GM19463 (cell line): ENCODE results near the gene ATG9B.
"Not testable (repeated sequence)": the region's sequence is repeated elsewhere in the genome, so short reads cannot be mapped to it uniquely, and the experiment has no call there.

Experiments
- ATAC-seq: cut with Tn5 transposase; IDR thresholded peaks from one replicate; pipeline ENCODE4 v1.9.1; 2021; ENCODE audit warnings: mild to moderate bottlenecking, moderate library complexity; ENCODE audit not compliant: unreplicated experiment

Gene ATG9B

GRCh38 chr7:151059367-151060112 is 35.2 kb upstream of the ATG9B start, which contains the start of gene SLC4A2:
TSS of gene SLC4A2 (plus strand) at chr7:151059589. CDS start at chr7:151061988, 2,399 bp downstream.
- peak; percentile 27 for ATAC-seq

- no peak for ATAC-seq
These were observed 34.6 kb upstream of the ATG9B start for GRCh38 chr7:151058781-151059366.

- peak; percentile 84 for ATAC-seq
These were observed 33.9 kb upstream of the ATG9B start for GRCh38 chr7:151057989-151058780.

- ATAC-seq = peak; percentile 10
These were observed 33.3 kb upstream of the ATG9B start, which contains the start of gene CDK5 for GRCh38 chr7:151057506-151057988. TSS of gene CDK5 (minus strand) at chr7:151057897. CDS start at chr7:151057848, 49 bp downstream.

- ATAC-seq = no peak
These were observed 32.6 kb upstream of the ATG9B start for GRCh38 chr7:151056666-151057505.

GRCh38 chr7:151056283-151056665 is 32.0 kb upstream of the ATG9B start:
- ATAC-seq = no peak

GRCh38 chr7:151053751-151054150 is 29.5 kb upstream of the ATG9B start:
- no peak for ATAC-seq

- no peak for ATAC-seq
These were observed 28.8 kb upstream of the ATG9B start for GRCh38 chr7:151053096-151053495.

GRCh38 chr7:151051108-151051507 is 26.8 kb upstream of the ATG9B start:
- ATAC-seq = no peak

- ATAC-seq = no peak
These were observed 24.7 kb upstream of the ATG9B start for GRCh38 chr7:151048911-151049463.

GRCh38 chr7:151047976-151048815 is 23.9 kb upstream of the ATG9B start, which contains the start of gene ASIC3:
TSS of gene ASIC3 (plus strand) at chr7:151048531. CDS start at chr7:151048886, 355 bp downstream.
- no peak for ATAC-seq

- no peak for ATAC-seq
These were observed 22.6 kb upstream of the ATG9B start for GRCh38 chr7:151046603-151047573.

- ATAC-seq = no peak
These were observed 21.7 kb upstream of the ATG9B start for GRCh38 chr7:151045967-151046366.

- no peak for ATAC-seq
These were observed 21.0 kb upstream of the ATG9B start for GRCh38 chr7:151045262-151045661.

GRCh38 chr7:151043959-151044358 is 19.7 kb upstream of the ATG9B start:
- ATAC-seq = no peak

- ATAC-seq = not testable (repeated sequence)
These were observed 19.2 kb upstream of the ATG9B start for GRCh38 chr7:151043449-151043848.

- ATAC-seq = no peak
These were observed 16.5 kb upstream of the ATG9B start for GRCh38 chr7:151040616-151041375.
